ENCODE measurements around the gene RFX2.

GRCh38 chr19:6138066-6138465 lies 27.8 kb upstream of the RFX2 start:
- no peak for TF ChIP-seq CTCF (IDR thresholded peaks at IDR 0.05 in 2 of 3, conservative IDR thresholded peaks at IDR 0.05 in 1 of 3; ENCODE audit: control insufficient read depth in 2 of 3, extremely low read depth in 1 of 3, insufficient read depth in 1 of 3, low read depth in 3 of 3, low read length in 3 of 3)
- TF ChIP-seq EP300 (IDR thresholded peaks at IDR 0.05; ENCODE audit: borderline replicate concordance in 1 of 2, control insufficient read depth in 1 of 2, low read depth in 2 of 2, low read length in 2 of 2) = no peak
- TF ChIP-seq PKNOX1 (IDR thresholded peaks at IDR 0.05) = no peak
- no peak for TF ChIP-seq TAF1 (IDR thresholded peaks at IDR 0.05; ENCODE audit: borderline replicate concordance, low read depth, low read length)
- no peak for TF ChIP-seq ZBED1 (IDR thresholded peaks at IDR 0.05; ENCODE audit: borderline replicate concordance)
